IPS-20b (cell line): ENCODE measurements around the gene HEG1.
"Not testable (repeated sequence)": the region's sequence is repeated elsewhere in the genome, so short reads cannot be mapped to it uniquely, and the experiment has no call there.

Experiments
- H3K27ac ChIP-seq: one replicate; pipeline ENCODE4 v1.5.1; 2013; ENCODE audit warnings: low read length
- H3K27me3 ChIP-seq: 2 replicates; pipeline ENCODE4 v1.6.1; 2013; ENCODE audit warnings: mild to moderate bottlenecking, low read length, inconsistent platforms; ENCODE audit not compliant: insufficient read depth
- H3K36me3 ChIP-seq: 2 replicates; pipeline ENCODE4 v1.6.1; 2013; ENCODE audit warnings: low read depth, mild to moderate bottlenecking, inconsistent platforms, low read length, moderate library complexity; ENCODE audit not compliant: insufficient read depth
- H3K4me1 ChIP-seq: 2 replicates; pipeline ENCODE4 v1.6.1; 2013; ENCODE audit warnings: mild to moderate bottlenecking, control low read depth, inconsistent platforms, low read length, moderate library complexity; ENCODE audit not compliant: insufficient read depth
- H3K4me3 ChIP-seq: 2 replicates; pipeline ENCODE4 v1.5.1; 2013; ENCODE audit warnings: mild to moderate bottlenecking, low read length, inconsistent platforms
- H3K9ac ChIP-seq: 2 replicates; pipeline ENCODE4 v1.6.1; 2013; ENCODE audit warnings: low read depth, mild to moderate bottlenecking, inconsistent platforms, low read length, moderate library complexity
- H3K9me3 ChIP-seq: 2 replicates; pipeline ENCODE4 v1.6.1; 2013; ENCODE audit warnings: mild to moderate bottlenecking, low read depth, low read length, inconsistent platforms; ENCODE audit not compliant: insufficient read depth

Gene HEG1

DNA sequence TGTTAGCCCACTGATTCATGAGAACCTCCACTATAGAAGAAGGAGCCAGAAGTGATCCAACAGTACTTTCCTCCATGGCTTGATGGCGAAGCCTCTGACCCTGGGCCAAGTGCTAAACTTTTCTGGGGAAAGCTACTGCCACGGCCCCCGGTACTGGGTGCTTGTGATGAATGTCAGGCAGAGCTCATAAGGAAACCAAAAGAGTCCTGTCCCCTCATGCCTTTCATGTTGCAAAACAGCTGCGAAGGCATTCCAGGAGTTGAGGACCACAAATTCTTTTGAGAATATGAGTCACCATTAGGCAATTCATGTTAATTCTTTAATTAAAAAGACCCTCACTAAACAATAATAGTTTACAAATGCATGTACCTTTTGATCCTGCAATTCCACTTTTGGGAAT is 26.5 kb upstream of the HEG1 start:
- not testable (repeated sequence) for H3K9me3 ChIP-seq, H3K4me1 ChIP-seq, H3K4me3 ChIP-seq, H3K36me3 ChIP-seq, H3K27me3 ChIP-seq, H3K27ac ChIP-seq, H3K9ac ChIP-seq

- Histone ChIP-seq H3K27me3 (no peaks in the 10 kb centered on the region), H3K9me3 (no peaks in the 10 kb centered on the region), H3K4me3 (no peak overlapping the region), H3K36me3 (peaks cover 4% of the 10 kb centered on the region; the same call in 1 of the 2 replicates), H3K4me1 (0 out of 2 replicates have a peak, but pooled peaks cover 2% of the 10 kb centered on the region), H3K27ac (no peak overlapping the region), H3K9ac (no peak overlapping the region)
Measured at GRCh38 chr3:125080077-125080476, 24.3 kb upstream of the HEG1 start.

- no peak overlapping the region for H3K27ac ChIP-seq
- H3K9me3 ChIP-seq = no peaks in the 10 kb centered on the region
- no peak overlapping the region for H3K4me3 ChIP-seq
- peaks cover 4% of the 10 kb centered on the region; the same call in 1 of the 2 replicates for H3K36me3 ChIP-seq
- H3K4me1 ChIP-seq = 0 out of 2 replicates have a peak, but pooled peaks cover 2% of the 10 kb centered on the region
- no peaks in the 10 kb centered on the region for H3K27me3 ChIP-seq
- H3K9ac ChIP-seq = no peak overlapping the region
Measured at GRCh38 chr3:125079675-125080045, 23.9 kb upstream of the HEG1 start.

DNA sequence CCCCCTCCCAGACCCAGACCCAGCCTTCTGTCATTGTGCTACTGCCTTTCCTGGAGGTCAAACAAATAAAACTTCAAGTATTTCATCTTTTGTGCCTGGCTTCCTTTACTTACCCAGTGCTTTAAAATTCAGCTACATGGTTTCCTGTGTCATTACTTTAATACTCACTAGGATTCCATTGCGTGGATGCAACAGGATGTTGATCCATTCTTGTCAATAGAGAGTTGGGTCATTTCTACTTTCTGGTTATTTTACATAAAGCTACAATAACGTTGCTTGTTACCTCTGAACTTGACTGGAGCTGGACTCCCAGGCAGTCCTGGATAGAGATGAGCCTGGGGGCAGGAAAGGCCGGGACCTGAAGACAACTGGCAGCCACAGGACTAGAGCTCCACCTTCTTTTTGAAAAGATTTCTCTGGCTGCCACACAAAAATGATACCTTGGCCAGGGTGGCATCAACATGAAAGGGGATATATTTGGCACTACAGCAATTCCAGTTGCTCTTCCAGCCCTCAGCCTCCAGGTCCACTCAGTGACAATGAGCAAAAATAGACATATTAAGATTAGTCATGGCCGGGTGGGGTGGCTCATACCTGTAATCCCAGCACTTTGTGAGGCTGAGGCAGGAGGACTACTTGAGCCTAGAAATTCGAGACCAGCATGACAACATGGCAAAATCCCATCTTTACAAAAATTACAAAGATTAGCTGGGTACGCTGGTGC is 23.3 kb upstream of the HEG1 start:
- Histone ChIP-seq H3K9me3 (no peaks in the 10 kb centered on the region), H3K4me1 (0 out of 2 replicates have a peak, but pooled peaks cover 2% of the 10 kb centered on the region), H3K36me3 (peaks cover 4% of the 10 kb centered on the region; the same call in 1 of the 2 replicates), H3K27me3 (no peaks in the 10 kb centered on the region), H3K27ac (no peak overlapping the region), H3K4me3 (no peak overlapping the region), H3K9ac (no peak overlapping the region)

DNA sequence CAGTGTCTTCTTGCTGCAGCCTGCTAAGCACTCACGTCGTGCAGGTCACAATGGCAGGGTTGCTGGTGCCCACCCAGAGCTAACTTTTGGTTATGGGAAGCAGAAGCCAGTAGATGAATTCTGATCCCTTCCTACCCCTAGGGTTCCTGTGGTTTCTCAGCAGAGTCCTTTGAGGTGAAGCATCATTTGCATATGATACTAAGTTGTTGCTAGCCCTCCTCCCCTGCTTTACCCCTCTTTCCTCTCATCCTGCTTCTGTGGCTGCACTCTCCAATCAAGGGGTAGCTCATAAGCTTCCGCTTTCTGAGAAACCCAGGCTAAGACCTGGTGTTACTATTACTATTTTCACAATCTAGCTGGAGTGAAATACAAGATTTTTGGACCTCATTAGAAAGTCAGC is 22.1 kb upstream of the HEG1 start:
- no peak overlapping the region for H3K4me3 ChIP-seq
- H3K27ac ChIP-seq = no peak overlapping the region
- H3K27me3 ChIP-seq = no peaks in the 10 kb centered on the region
- H3K36me3 ChIP-seq = peaks cover 4% of the 10 kb centered on the region; the same call in 1 of the 2 replicates
- H3K9me3 ChIP-seq = no peaks in the 10 kb centered on the region
- 0 out of 2 replicates have a peak, but pooled peaks cover 2% of the 10 kb centered on the region for H3K4me1 ChIP-seq
- H3K9ac ChIP-seq = no peak overlapping the region

- peaks cover 4% of the 10 kb centered on the region; the same call in 1 of the 2 replicates for H3K36me3 ChIP-seq
- 0 out of 2 replicates have a peak, but pooled peaks cover 2% of the 10 kb centered on the region for H3K4me1 ChIP-seq
- H3K9ac ChIP-seq = no peak overlapping the region
- H3K27me3 ChIP-seq = no peaks in the 10 kb centered on the region
- no peaks in the 10 kb centered on the region for H3K9me3 ChIP-seq
- no peak overlapping the region for H3K4me3 ChIP-seq
- no peak overlapping the region for H3K27ac ChIP-seq
Measured at GRCh38 chr3:125076464-125076863, 20.7 kb upstream of the HEG1 start.

GRCh38 chr3:125075738-125076137 is 19.9 kb upstream of the HEG1 start:
- no peak overlapping the region for H3K27ac ChIP-seq
- no peak overlapping the region for H3K9ac ChIP-seq
- peaks cover 4% of the 10 kb centered on the region; the same call in 1 of the 2 replicates for H3K36me3 ChIP-seq
- H3K9me3 ChIP-seq = no peaks in the 10 kb centered on the region
- H3K4me3 ChIP-seq = no peak overlapping the region
- 0 out of 2 replicates have a peak, but pooled peaks cover 2% of the 10 kb centered on the region for H3K4me1 ChIP-seq
- H3K27me3 ChIP-seq = no peaks in the 10 kb centered on the region

GRCh38 chr3:125073390-125073905 is 17.7 kb upstream of the HEG1 start:
- Histone ChIP-seq H3K4me3 (no peak overlapping the region), H3K9me3 (no peaks in the 10 kb centered on the region), H3K36me3 (no peaks in the 10 kb centered on the region), H3K4me1 (0 out of 2 replicates have a peak, but pooled peaks cover 2% of the 10 kb centered on the region), H3K9ac (no peak overlapping the region), H3K27me3 (no peaks in the 10 kb centered on the region), H3K27ac (no peak overlapping the region)

DNA sequence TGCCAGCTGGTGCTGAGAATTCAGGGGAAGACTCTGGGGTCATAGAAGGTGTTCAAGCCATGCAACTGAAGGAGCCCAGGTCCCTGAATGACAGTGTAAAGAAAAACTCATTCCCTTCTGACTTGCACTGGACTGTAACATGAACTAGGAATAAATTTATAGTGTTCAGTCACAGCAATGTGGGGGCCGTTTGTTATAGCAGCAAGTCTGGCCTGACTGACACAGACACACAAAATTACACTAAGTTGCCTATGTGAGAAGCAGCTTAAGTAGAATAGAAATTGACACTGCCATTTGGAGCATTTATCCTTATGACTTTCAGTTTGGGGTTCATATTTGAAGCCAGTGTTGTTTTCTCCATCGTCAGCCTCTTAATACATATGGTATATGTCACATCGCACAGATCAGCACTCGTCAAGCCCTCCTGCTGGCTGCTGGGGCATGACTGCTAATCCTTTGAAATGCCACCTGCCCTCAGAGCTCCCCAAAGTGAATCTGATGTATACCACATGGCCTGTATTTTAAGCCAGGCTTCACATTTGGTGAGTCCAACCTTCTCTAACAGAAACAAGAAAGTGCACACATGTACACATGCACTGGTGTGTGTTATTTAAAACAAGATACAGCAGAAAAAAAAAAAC is 17.1 kb upstream of the HEG1 start:
- Histone ChIP-seq H3K4me1 (0 out of 2 replicates have a peak, but pooled peaks cover 2% of the 10 kb centered on the region), H3K9ac (no peak overlapping the region), H3K4me3 (no peak overlapping the region), H3K9me3 (no peaks in the 10 kb centered on the region), H3K36me3 (no peaks in the 10 kb centered on the region), H3K27me3 (no peaks in the 10 kb centered on the region), H3K27ac (no peak overlapping the region)

GRCh38 chr3:125072301-125072700 is 16.5 kb upstream of the HEG1 start:
- no peaks in the 10 kb centered on the region for H3K27me3 ChIP-seq
- H3K27ac ChIP-seq = no peak overlapping the region
- 0 out of 2 replicates have a peak, but pooled peaks cover 5% of the 10 kb centered on the region for H3K4me1 ChIP-seq
- no peaks in the 10 kb centered on the region for H3K9me3 ChIP-seq
- H3K4me3 ChIP-seq = no peak overlapping the region
- H3K36me3 ChIP-seq = no peaks in the 10 kb centered on the region
- no peak overlapping the region for H3K9ac ChIP-seq

DNA sequence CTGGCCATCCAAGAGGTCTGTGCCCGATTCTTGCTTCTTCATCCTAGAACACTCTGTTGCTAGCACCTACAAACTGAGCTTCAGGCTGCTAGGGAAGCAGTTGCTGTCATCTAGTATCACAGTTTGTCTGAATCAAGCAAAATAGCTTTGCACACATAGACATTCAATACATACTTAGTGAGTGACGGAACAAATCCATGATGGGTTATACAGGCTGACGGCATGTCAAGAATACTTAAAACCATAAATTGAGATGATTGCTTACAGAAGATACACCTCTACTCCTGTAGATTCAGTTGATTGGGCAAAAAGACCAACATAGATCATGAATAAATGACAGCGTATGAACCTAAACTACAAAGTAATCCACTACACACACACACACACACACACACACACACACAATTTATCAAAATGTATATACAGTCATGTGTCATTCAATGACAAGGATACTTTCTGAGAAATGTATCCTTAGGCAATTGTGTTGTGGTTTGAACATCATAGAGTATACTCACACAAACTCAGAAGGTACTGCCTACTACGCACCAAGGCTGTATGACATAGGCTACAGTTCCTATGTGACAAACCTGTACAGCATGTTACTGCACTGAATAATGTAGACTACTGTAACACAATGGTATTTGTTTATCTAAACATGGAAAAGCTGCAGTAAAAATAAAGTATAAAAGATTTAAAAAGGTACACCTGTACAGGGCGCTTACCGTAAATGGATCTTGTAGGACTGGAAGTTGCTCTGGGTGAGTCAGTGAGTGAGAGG is 14.4 kb upstream of the HEG1 start:
- Histone ChIP-seq H3K4me3 (no peak overlapping the region), H3K27me3 (no peaks in the 10 kb centered on the region), H3K4me1 (peaks cover 8% of the 10 kb centered on the region; the same call in 1 of the 2 replicates), H3K9ac (no peak overlapping the region), H3K27ac (no peak overlapping the region), H3K36me3 (no peaks in the 10 kb centered on the region), H3K9me3 (no peaks in the 10 kb centered on the region)
